Epithelial cell of prostate (primary cell): ENCODE results near the gene POC1B.
A peak's percentile ranks its signal among the peaks of the same experiment; 100 is the strongest.

Experiments used
- DNase-seq: peaks from one replicate; pipeline ENCODE4 v3.0.0-alpha.2; 2011; ENCODE audit warnings: low read depth, low spot score
- H3K27ac ChIP-seq: fragments of 450-650 bp; 2 replicates; pipeline ENCODE4 v1.5.1; 2017; ENCODE audit warnings: mild to moderate bottlenecking

Gene POC1B

DNA sequence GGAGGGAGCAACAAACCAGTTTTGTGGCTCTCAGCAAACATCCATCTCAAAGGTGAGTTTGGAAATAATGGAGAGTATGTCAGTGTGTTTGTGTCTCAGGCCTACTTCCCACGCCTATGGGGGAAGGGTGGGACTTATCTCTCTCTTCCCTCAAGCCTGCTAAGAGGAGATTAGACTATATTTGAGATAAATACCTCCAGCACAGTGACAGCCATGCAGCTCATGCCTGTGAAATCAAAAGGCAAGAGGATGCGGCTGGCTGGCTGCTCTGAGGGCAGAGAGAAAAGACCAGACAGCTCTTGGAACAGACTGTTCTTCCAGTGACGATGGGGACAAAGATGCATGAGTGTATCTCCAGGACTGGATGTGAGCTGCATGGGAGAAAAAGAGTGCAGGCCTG is 14.7 kb upstream of the POC1B start:
- no peak for DNase-seq
- no peak overlapping the region for H3K27ac ChIP-seq

DNA sequence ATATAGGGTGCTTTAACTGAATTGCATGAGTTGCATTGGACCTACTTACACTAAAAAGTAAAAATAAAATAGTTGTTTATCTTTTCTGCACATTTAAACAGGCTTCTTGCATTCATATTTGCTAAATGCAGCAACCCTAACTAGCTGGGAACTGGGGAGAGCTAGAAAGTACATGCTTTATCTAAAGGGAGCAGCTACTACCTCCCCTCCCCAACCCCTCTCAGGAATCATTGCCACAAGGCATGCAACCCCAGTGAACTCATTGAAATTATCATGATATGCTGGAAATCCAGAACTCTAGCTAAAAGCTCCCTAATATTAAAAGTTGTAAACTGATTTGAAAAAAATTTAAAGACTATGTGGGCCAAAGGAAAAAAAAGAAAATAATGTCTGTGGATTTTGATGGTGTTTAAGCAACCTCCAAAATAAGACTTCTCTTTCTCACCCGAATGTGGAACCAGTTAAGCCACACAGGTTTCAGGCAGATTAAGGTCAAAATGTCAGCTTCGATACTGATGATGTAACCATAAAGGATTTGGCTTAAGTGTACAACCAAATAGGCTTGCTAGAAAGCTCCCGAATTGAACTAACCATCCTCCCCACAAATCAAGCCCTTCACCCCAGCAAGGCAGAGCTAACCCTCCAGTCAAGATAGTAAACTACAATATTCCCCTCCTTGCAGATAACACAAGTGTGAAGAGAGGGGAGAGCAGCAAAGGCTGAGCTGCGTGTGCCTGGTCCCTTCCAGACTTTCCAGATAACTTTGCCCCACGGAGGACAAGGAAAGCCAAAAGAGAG is 13.8 kb upstream of the POC1B start:
- DNase-seq = no peak
- H3K27ac ChIP-seq = no peak overlapping the region

DNA sequence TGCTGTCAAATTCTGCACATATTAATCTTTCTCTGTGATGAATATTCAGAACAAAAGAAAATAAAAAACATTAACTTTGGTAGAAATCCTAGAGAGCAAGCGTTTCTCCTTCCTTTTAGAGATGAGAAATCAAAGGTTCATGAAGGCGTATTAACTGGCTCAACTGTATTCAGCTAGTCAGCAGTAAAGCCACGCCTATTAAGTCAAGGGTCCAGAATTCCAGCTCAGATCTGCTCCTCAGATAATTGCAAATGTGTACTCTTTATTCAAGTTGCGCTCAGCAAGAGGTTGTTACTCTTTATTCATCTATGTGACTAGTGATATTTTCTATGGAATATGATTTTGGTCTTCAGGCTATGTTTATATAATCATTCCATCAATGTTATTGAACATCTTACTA is 13.1 kb upstream of the POC1B start:
- DNase-seq = no peak

DNA sequence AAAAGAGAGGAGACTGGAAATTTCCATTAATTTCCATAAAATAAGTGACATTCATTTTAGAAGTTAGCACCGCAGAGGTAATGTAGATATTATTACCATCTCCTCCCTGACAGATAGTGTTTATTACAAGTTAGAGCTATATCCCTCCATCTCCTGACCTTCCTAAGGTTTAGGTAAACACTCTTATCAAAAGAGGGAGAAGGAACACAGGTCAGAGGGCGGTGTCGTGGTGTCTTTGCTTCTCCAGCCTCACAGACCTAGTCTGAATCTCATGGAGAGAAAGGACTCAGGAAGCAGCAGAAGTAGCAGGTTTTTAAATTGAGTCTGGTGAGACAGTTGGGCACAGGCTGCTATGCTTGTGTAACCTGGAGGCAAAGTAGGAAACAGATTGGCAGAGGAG is 11.5 kb upstream of the POC1B start:
- no peak for DNase-seq

More for the DNA sequence above, 13.1 kb upstream of the POC1B start:
- H3K27ac ChIP-seq = no peak overlapping the region

DNA sequence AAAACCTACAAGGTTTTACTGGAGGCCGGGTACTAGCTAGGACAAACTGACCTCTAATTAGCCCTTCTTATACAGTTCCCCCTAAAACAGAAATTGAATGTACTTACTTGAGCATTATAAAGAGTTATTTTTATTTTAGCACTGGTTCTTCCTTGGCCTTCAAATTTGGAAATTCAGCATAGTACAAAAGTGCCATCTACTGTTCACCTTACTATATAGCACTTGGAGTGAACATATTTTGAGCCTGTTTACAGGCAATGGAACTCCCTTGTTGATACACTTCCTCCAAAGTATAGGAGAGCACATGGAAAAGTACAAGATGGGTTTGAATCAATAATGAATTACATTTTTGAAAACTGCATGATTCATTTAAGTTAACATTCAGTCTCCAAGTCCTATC is 3.9 kb upstream of the POC1B start:
- DNase-seq = no peak
- H3K27ac ChIP-seq = no peak overlapping the region

More for the DNA sequence above, 11.5 kb upstream of the POC1B start:
- H3K27ac ChIP-seq = no peak overlapping the region

DNA sequence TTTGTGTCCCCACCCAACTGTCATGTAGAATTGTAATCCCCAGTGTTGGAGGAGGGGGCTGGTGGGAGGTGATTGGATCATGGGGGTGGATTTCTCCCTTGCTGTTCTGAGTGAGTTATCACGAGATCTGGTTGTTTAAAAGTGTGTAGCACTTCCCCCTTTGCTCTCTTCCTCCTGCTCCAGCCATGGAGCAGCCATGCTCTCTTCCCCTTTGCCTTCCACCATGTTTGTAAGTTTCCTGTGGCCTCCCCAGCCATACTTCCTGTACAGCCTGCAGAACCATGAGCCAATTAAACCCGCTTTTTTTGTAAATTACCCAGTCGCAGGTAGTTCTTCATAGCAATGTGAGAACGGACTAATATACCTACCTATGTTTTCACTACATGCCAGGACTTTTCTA is 2.6 kb upstream of the POC1B start:
- DNase-seq = no peak
- H3K27ac ChIP-seq = no peak overlapping the region

DNA sequence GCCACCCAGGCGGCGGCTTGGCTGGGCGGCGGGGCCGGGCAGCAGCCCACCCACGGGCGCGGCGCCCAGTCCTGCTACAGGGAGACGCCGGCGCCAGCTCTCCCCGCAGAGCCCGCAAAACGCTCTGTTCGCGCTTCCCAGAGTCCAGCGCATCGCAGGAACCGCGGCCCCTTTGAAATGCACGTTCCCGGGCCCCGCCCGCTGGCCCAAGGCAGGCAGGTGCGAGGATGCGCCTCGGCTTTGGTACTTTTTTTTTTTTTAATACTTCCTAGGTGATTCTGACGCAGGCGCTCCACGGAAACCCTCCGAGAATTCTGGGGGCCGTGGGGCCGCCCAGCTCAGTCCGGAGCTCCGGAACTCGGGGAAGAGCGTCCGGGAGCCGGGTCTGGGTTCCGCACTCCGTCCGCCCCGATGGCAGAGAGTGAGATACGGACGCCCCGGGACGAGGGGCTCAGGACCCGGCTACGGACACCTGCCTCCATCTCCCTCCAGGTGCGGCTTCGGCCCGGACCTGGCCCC is 483 bp downstream of the POC1B start:
- H3K27ac ChIP-seq = peak overlapping the region; percentile 80
- DNase-seq = no peak

DNA sequence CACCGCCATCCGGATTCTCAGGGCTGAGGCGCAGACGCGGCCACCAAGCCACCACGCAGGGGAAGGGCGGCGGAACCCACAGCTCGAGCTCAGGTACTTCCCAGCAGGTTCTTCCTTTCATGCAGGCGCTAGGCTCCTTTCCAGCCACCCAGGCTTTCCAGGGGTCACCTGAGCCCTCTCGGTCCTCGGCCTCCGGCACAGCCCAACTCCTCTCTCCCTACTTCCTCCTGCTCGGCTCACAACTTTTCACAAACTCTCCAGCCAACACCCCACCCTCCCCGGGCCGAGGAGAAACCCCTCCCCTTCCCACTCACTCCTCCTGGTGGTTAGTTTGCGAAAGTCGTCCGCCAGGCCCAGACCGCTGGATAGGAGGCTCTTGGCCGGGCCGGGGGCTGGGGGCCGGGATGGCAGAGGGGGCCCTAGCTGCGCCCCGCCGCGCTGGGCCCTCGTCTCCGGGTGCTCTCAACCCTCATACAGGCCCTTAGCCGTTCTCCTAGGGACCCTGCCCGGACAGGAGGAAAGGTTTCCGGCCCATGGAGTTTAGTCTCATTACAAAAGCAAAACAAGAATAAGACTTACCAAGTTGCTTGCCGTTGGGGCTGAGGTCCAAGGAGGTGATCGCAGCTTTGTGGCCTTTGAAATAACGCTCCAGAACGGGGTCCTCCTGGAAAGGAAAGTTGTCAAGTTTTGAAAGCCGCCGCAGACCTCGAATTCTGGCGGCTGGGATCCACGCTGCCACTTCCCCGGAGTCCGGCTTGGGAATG is 1.1 kb downstream of the POC1B start, which contains the start of gene GALNT4:
Gene GALNT4 (minus strand): TSS at position 256 of the 764 bp plus-strand sequence. CDS start 247 bp downstream, at position 9.
- DNase-seq = no peak
- peak within 1 kb of the TSS; percentile 80 for H3K27ac ChIP-seq

DNA sequence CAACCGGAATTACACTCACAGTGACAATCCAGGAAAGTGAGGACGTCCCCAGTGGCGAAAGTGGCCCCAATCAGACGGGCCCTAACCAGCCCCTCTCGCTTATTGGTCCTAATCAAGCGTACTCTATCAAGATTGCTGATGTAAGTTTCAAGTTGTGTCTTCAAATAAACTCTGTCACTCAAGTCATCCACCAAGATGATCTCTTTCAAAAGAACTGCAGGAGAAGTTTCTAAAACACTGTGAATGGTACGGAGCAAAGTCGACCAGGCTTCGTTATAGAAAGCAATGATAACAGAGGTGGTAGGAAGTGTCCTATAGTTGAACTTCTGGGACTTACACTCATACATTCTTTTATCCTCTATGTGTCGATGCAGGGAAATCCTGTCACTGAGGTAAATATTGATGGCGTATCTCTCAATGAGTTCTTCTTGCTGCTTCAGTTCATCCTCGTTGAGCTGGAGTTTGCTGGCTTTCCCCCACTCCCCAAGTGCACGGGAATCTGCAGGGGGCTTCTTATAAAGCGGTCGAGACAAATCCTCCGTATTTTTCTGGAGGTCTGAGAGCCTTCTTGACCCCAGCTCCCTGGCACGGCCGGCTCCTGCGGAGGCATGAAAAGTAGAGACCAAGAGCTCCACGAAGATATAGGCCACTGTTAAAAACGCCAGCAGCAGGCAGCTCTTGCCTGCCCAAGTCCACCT is 1.9 kb downstream of the POC1B start:
- no peak for DNase-seq
- peak overlapping the region; percentile 80 for H3K27ac ChIP-seq

DNA sequence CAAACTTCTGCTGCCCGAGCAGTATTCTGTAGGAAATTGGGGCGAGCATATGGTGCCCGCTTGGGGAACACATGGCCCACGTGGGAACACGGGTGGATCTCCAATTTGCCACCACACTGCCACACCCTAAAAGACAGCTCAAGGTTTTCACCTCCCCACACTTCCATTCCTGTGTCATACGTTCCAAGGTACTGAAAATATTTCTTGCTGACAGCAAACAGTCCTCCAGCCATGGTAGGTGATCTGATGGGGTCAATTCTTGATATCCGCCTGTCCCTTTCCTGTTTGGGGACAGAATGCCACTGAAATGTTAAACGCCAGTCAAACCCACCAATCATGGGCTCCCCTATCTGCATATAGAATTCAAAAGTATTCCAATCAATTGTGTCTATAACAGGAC is 2.5 kb downstream of the POC1B start:
- H3K27ac ChIP-seq = no peak overlapping the region
- DNase-seq = no peak

DNA sequence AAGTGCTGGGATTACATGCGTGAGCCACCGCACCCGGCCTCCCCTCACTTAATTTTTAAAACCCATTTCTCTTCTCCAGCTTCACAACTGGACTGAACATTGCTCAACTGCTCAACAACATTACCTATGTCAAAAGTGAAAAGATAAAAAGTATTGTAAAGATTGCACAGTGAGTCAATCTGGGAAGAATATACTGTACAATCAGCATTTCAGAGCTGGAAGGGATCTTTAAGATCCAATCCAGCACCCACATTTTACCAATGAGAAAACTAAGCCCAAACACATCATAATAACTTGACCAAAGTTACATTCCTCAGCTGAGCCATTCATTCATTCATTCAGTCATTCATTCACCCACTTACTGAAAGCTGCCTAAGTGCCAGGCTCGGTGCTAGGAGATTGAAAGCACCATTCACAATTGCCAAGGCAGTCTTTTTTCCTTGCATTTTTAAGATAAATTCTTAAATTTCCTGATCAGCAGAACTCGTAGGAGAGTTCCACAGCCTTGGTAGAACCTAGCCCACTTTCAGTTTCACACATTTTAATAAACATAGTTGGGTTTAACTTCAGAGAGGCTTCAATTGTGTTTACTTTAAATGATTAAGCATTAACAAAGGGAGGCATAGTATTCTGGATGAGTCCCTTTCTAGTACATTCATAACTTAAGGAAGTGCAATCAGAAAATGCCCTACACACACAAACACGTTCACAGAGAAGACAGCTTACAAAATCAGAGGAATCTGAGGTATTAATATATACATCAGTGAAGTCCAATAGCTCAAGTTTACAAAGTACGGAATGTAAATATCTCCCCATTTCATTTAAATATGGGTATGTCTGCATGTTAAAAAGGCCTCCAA is 4.3 kb downstream of the POC1B start:
- no peak for DNase-seq
- H3K27ac ChIP-seq = no peak overlapping the region

DNA sequence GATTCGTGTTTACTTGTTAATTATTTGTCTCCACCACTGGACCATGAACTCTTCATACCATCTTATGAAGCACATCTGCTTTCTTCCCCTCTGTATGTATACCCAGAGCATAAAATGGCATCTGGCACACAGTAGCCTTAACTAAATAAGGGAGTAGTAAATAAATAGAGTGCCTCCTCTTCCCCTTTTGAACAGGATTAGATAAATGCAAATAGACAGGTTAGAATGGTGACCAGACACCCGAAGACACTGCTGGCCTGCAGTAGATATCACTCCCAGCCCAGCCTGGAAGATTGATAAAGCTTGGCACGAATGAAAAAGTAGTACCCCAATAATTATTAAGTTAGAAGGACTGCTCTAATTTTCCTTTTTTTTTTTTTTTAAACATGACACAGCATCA is 8.1 kb downstream of the POC1B start:
- H3K27ac ChIP-seq = no peak overlapping the region
- DNase-seq = no peak

DNA sequence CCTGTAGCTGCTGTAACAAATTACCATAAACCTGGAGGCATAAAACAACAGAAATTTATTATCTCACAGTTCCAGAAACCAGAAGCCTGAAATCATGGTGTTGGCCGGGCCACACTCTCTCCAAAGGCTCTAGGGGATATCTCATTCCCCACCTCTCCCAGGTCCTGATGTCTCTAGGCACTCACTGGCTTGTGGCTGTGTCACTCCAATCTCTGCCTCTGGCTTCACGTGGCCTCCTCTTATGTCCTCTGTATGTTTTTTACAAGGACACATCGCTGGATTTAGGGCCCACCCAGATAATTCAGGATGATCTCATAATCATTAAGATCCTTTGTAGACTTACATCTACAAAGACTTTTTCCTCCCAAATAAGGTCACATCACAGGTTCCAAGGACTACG is 9.2 kb downstream of the POC1B start:
- H3K27ac ChIP-seq = no peak overlapping the region
- DNase-seq = no peak

DNA sequence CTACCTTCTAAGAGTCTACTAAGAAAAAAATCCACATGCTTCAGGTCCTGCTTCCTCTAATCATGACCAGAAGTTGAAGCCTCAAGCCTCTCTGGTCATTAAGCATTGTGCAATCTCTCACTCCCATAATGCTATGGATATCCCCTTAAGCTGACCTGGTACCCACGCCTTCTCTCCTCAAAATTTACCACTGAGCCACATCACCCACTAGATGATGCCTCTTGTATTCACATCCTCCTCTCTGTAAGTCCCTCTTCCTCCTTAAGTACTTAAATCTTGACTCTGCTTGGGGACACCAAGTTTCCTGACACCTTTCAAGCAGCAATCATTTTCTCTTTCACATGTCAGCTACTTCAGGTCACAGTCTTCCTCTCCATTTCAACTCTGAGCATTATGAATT is 11.1 kb downstream of the POC1B start:
- H3K27ac ChIP-seq = no peak overlapping the region
- no peak for DNase-seq

DNA sequence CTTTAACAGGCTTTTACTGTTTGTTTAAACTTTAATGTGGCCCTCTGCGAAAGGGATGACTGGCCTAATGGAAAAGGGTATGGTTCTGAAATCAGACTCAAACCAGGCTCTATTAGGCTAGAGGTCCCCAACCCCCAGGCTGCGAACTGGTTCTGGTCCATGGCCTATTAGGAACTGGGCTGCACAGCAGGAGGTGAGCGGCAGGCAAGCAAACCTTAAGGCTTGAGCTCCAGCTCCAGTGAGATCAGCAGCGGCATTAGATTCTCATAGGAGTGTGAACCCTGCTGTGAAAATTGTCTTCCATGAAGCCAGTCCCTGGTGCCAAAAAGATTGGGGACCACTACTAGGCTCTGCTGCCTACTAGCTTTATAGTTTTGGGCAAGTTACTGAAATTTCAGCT is 12.3 kb downstream of the POC1B start:
- H3K27ac ChIP-seq = no peak overlapping the region
- DNase-seq = no peak

DNA sequence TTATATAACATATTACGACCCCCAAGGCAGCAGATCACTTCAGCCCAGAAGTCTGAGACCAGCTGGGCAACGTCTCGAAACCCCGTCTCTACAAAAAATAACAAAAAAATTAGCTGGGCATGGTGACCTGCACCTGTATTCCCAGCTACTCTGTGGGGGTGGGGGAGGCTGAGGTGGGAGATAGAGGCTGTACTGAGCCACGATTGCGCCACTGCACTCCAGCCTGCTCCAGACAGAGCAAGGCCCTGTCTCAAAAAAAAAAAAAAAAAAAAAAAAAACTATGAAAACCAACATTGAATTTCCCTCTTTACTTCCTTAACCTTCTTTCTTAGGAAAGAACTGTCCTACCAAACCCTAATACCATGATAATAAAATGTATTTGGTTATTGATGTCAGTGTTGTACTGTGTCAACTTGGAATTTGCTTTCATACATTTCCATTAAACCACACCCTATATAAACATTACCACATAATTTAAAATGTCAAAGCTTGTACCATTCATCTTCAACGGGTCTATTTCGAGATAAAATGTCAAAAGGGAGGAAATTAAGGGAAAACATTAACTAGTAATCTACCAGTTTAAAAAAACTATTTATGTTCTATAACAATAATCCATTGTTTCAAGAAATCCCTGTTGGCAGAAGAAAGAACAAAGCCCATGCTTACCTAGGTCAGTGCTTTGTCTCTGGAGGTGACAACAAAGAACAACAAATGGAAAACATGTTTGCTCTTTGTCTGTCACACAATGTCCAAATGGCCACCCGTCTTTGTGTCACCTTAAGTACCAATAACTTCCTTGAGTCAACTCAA is 18.6 kb downstream of the POC1B start:
- peak overlapping the region; percentile 11 for H3K27ac ChIP-seq

DNA sequence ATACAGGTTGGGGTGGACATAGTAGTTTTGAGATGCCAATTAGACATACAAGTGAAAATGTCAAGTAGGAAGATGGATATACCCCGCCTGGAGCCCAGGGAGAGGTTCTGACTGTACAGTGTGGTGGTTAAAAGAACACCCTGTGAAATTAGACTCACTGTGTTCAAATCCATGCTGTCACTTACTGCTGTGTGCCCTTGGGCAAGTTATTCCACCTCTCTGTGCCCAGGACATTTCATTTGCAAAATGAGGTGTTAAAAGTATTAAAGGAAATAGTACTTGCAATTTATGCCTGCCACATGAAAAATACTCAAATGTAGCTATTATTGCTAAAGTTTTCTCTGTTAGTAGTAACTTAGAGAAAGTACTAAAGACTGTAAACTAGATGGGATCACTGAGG is 19.8 kb downstream of the POC1B start:
- DNase-seq = no peak
- H3K27ac ChIP-seq = peak overlapping the region; percentile 13

More for the DNA sequence above, 18.6 kb downstream of the POC1B start:
- no peak for DNase-seq

DNA sequence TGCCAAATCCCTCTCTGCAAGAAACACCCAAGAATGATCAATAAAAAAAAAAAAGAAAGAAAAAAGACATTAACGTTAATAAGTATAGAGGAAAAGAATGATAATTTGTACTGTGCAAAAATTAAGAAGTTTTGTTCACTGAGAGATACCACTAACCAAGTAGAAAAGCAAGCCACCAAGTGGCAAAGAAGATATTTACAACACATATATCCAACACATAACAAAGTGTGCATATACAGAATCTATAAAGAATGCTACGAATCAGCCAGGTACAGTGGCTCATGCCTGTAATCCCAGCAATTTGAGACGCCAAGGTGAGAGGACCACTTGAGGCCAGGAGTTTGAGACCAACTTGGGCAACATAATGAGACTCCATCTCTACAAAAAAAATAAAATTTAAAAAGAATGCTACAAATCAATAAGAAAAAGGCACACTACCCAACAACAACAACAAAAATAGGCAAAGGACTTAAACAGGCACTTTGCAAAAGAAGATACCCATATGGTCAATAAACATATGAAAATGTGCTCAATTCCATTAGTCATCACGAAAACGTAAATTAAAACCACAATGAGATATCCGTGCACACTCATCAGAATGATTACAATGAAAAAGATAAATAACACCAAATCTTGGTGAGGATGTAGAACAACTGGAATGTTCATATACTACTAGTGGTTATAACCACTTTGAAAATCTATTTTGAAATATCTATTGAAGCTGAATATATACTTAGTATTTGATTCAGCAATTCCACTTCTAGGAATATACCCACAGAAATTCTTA is 21.1 kb downstream of the POC1B start:
- no peak overlapping the region for H3K27ac ChIP-seq
- no peak for DNase-seq
